Measurements from ENCODE around the gene HOXD11.

Gene HOXD11

GRCh38 chr2:176130147-176130956 lies 23.3 kb downstream of the HOXD11 start:
- Histone ChIP-seq H3K4me1 (ENCODE audit: control insufficient read depth, insufficient read depth, low read length) (peaks cover 6% of the 10 kb centered on the region; the same call in 1 of the 2 replicates), H3K9me3 (ENCODE audit: control insufficient read depth, insufficient read depth, low read length) (no peaks in the 10 kb centered on the region), H3K36me3 (ENCODE audit: control insufficient read depth, insufficient read depth, low read length) (no peaks in the 10 kb centered on the region), H3K4me3 (ENCODE audit: low read length) (no peak overlapping the region; the same call in 1 of the 2 replicates), H3K27ac (ENCODE audit: low read length) (no peak overlapping the region), H3K27me3 (ENCODE audit: control insufficient read depth, insufficient read depth, low read length) (peaks cover 88% of the 10 kb centered on the region)
- no peak for DNase-seq (ENCODE audit: low read depth, low spot score)
- WGBS (ENCODE audit: insufficient coverage, insufficient read length), result no CpG with 5 or more reads among the region's 100 CpGs

GRCh38 chr2:176130957-176131847 lies 24.1 kb downstream of the HOXD11 start:
- peaks cover 88% of the 10 kb centered on the region for H3K27me3 ChIP-seq (ENCODE audit: control insufficient read depth, insufficient read depth, low read length)
- H3K9me3 ChIP-seq (ENCODE audit: control insufficient read depth, insufficient read depth, low read length), result no peaks in the 10 kb centered on the region
- DNase-seq (ENCODE audit: low read depth, low spot score), result no peak
- no CpG with 5 or more reads among the region's 15 CpGs for WGBS (ENCODE audit: insufficient coverage, insufficient read length)
- no peaks in the 10 kb centered on the region for H3K36me3 ChIP-seq (ENCODE audit: control insufficient read depth, insufficient read depth, low read length)
- no peak overlapping the region for H3K27ac ChIP-seq (ENCODE audit: low read length)
- H3K4me1 ChIP-seq (ENCODE audit: control insufficient read depth, insufficient read depth, low read length), result peaks cover 7% of the 10 kb centered on the region; the same call in 1 of the 2 replicates
- no peak overlapping the region for H3K4me3 ChIP-seq (ENCODE audit: low read length)

- no peak overlapping the region for H3K4me3 ChIP-seq (ENCODE audit: low read length)
- H3K4me1 ChIP-seq (ENCODE audit: control insufficient read depth, insufficient read depth, low read length), result peaks cover 7% of the 10 kb centered on the region; the same call in 1 of the 2 replicates
- H3K27me3 ChIP-seq (ENCODE audit: control insufficient read depth, insufficient read depth, low read length), result peaks cover 90% of the 10 kb centered on the region
- no CpG with 5 or more reads among the region's 4 CpGs for WGBS (ENCODE audit: insufficient coverage, insufficient read length)
- no peak for DNase-seq (ENCODE audit: low read depth, low spot score)
- H3K36me3 ChIP-seq (ENCODE audit: control insufficient read depth, insufficient read depth, low read length), result no peaks in the 10 kb centered on the region
- no peaks in the 10 kb centered on the region for H3K9me3 ChIP-seq (ENCODE audit: control insufficient read depth, insufficient read depth, low read length)
- H3K27ac ChIP-seq (ENCODE audit: low read length), result no peak overlapping the region
Measured at GRCh38 chr2:176131848-176132158, 24.7 kb downstream of the HOXD11 start.

- peaks cover 93% of the 10 kb centered on the region for H3K27me3 ChIP-seq (ENCODE audit: control insufficient read depth, insufficient read depth, low read length)
- H3K4me1 ChIP-seq (ENCODE audit: control insufficient read depth, insufficient read depth, low read length), result peaks cover 7% of the 10 kb centered on the region; the same call in 1 of the 2 replicates
- no peak overlapping the region for H3K4me3 ChIP-seq (ENCODE audit: low read length)
- no peak for DNase-seq (ENCODE audit: low read depth, low spot score)
- H3K9me3 ChIP-seq (ENCODE audit: control insufficient read depth, insufficient read depth, low read length), result no peaks in the 10 kb centered on the region
- H3K36me3 ChIP-seq (ENCODE audit: control insufficient read depth, insufficient read depth, low read length), result no peaks in the 10 kb centered on the region
- no CpG with 5 or more reads among the region's 33 CpGs for WGBS (ENCODE audit: insufficient coverage, insufficient read length)
- no peak overlapping the region for H3K27ac ChIP-seq (ENCODE audit: low read length)
Measured at GRCh38 chr2:176132205-176133171, 25.4 kb downstream of the HOXD11 start.

GRCh38 chr2:176133389-176133788 lies 26.3 kb downstream of the HOXD11 start:
- no peak overlapping the region for H3K4me3 ChIP-seq (ENCODE audit: low read length)
- H3K27ac ChIP-seq (ENCODE audit: low read length), result no peak overlapping the region
- no peaks in the 10 kb centered on the region for H3K36me3 ChIP-seq (ENCODE audit: control insufficient read depth, insufficient read depth, low read length)
- no peak for DNase-seq (ENCODE audit: low read depth, low spot score)
- peaks cover 93% of the 10 kb centered on the region for H3K27me3 ChIP-seq (ENCODE audit: control insufficient read depth, insufficient read depth, low read length)
- peaks cover 7% of the 10 kb centered on the region; the same call in 1 of the 2 replicates for H3K4me1 ChIP-seq (ENCODE audit: control insufficient read depth, insufficient read depth, low read length)
- H3K9me3 ChIP-seq (ENCODE audit: control insufficient read depth, insufficient read depth, low read length), result no peaks in the 10 kb centered on the region

GRCh38 chr2:176134035-176134434 lies 27.0 kb downstream of the HOXD11 start:
- Histone ChIP-seq H3K4me3 (ENCODE audit: low read length) (no peak overlapping the region), H3K4me1 (ENCODE audit: control insufficient read depth, insufficient read depth, low read length) (peaks cover 6% of the 10 kb centered on the region; the same call in 1 of the 2 replicates), H3K9me3 (ENCODE audit: control insufficient read depth, insufficient read depth, low read length) (no peaks in the 10 kb centered on the region), H3K27ac (ENCODE audit: low read length) (no peak overlapping the region), H3K27me3 (ENCODE audit: control insufficient read depth, insufficient read depth, low read length) (peaks cover 93% of the 10 kb centered on the region), H3K36me3 (ENCODE audit: control insufficient read depth, insufficient read depth, low read length) (no peaks in the 10 kb centered on the region)
- no CpG with 5 or more reads among the region's 4 CpGs for WGBS (ENCODE audit: insufficient coverage, insufficient read length)
- DNase-seq (ENCODE audit: low read depth, low spot score), result no peak

GRCh38 chr2:176135035-176135440 lies 28.0 kb downstream of the HOXD11 start:
- Histone ChIP-seq H3K27me3 (ENCODE audit: control insufficient read depth, insufficient read depth, low read length) (peaks cover 92% of the 10 kb centered on the region), H3K4me1 (ENCODE audit: control insufficient read depth, insufficient read depth, low read length) (peaks cover 2% of the 10 kb centered on the region; the same call in 1 of the 2 replicates), H3K9me3 (ENCODE audit: control insufficient read depth, insufficient read depth, low read length) (no peaks in the 10 kb centered on the region), H3K36me3 (ENCODE audit: control insufficient read depth, insufficient read depth, low read length) (no peaks in the 10 kb centered on the region), H3K27ac (ENCODE audit: low read length) (no peak overlapping the region), H3K4me3 (ENCODE audit: low read length) (no peak overlapping the region)
- DNase-seq (ENCODE audit: low read depth, low spot score), result no peak

- Histone ChIP-seq H3K4me1 (ENCODE audit: control insufficient read depth, insufficient read depth, low read length) (peaks cover 2% of the 10 kb centered on the region; the same call in 1 of the 2 replicates), H3K27ac (ENCODE audit: low read length) (no peak overlapping the region), H3K9me3 (ENCODE audit: control insufficient read depth, insufficient read depth, low read length) (no peaks in the 10 kb centered on the region), H3K4me3 (ENCODE audit: low read length) (peak overlapping the region; percentile 24; the same call in 1 of the 2 replicates), H3K27me3 (ENCODE audit: control insufficient read depth, insufficient read depth, low read length) (peaks cover 88% of the 10 kb centered on the region), H3K36me3 (ENCODE audit: control insufficient read depth, insufficient read depth, low read length) (no peaks in the 10 kb centered on the region)
- DNase-seq (ENCODE audit: low read depth, low spot score), result no peak
- WGBS (ENCODE audit: insufficient coverage, insufficient read length), result no CpG with 5 or more reads among the region's 71 CpGs
Measured at GRCh38 chr2:176136374-176137251, 29.5 kb downstream of the HOXD11 start.

GRCh38 chr2:176137252-176137580 lies 30.1 kb downstream of the HOXD11 start:
- H3K4me3 ChIP-seq (ENCODE audit: low read length), result no peak overlapping the region
- H3K4me1 ChIP-seq (ENCODE audit: control insufficient read depth, insufficient read depth, low read length), result peaks cover 2% of the 10 kb centered on the region; the same call in 1 of the 2 replicates
- H3K36me3 ChIP-seq (ENCODE audit: control insufficient read depth, insufficient read depth, low read length), result no peaks in the 10 kb centered on the region
- H3K9me3 ChIP-seq (ENCODE audit: control insufficient read depth, insufficient read depth, low read length), result no peaks in the 10 kb centered on the region
- WGBS (ENCODE audit: insufficient coverage, insufficient read length), result no CpG with 5 or more reads among the region's 2 CpGs
- peaks cover 91% of the 10 kb centered on the region for H3K27me3 ChIP-seq (ENCODE audit: control insufficient read depth, insufficient read depth, low read length)
- no peak for DNase-seq (ENCODE audit: low read depth, low spot score)
- no peak overlapping the region for H3K27ac ChIP-seq (ENCODE audit: low read length)

All from iPS DF 6.9 (cell line).